Endothelial cell of umbilical vein (primary cell): ENCODE measurements around the gene FZD7.

Experiments used
- EZH2 ChIP-seq: IDR thresholded peaks from 2 replicates; pipeline ENCODE4 v1.6.1; 2012; ENCODE audit warnings: borderline replicate concordance, low read depth, mild to moderate bottlenecking, moderate library complexity, low read length, inconsistent platforms; ENCODE audit not compliant: severe bottlenecking
- JUN ChIP-seq: IDR thresholded peaks from 2 replicates; pipeline ENCODE4 v1.6.1; 2011; ENCODE audit warnings: borderline replicate concordance, low read depth; ENCODE audit not compliant: insufficient read length, insufficient read depth
- TF ChIP-seq, protein P1 (sequence below), 2 donors: IDR thresholded peaks; 1 replicate in 1 of 2; 2 replicates in 1 of 2; pipeline ENCODE4 v1.5.1; 2011; ENCODE audit warnings: low read length in 2 of 2, mild to moderate bottlenecking in 2 of 2, moderate library complexity in 2 of 2, control low read depth in 1 of 2, inconsistent platforms in 1 of 2, low read depth in 1 of 2; ENCODE audit not compliant: insufficient read depth in 1 of 2; ENCODE audit errors: extremely low read depth in 1 of 2

GRCh38 chr2:202009019-202009481 is 24.6 kb upstream of the FZD7 start:
- TF ChIP-seq, protein P1, sequence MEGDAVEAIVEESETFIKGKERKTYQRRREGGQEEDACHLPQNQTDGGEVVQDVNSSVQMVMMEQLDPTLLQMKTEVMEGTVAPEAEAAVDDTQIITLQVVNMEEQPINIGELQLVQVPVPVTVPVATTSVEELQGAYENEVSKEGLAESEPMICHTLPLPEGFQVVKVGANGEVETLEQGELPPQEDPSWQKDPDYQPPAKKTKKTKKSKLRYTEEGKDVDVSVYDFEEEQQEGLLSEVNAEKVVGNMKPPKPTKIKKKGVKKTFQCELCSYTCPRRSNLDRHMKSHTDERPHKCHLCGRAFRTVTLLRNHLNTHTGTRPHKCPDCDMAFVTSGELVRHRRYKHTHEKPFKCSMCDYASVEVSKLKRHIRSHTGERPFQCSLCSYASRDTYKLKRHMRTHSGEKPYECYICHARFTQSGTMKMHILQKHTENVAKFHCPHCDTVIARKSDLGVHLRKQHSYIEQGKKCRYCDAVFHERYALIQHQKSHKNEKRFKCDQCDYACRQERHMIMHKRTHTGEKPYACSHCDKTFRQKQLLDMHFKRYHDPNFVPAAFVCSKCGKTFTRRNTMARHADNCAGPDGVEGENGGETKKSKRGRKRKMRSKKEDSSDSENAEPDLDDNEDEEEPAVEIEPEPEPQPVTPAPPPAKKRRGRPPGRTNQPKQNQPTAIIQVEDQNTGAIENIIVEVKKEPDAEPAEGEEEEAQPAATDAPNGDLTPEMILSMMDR (IDR thresholded peaks at IDR 0.05; ENCODE audit: extremely low read depth in 1 of 2, insufficient read depth in 1 of 2, low read depth in 1 of 2, low read length in 2 of 2), result no peak
- TF ChIP-seq JUN (no peak), EZH2 (no peak)
